COLO668 (cell line): ENCODE results near the gene MADCAM1.

Source experiments
- DNase-seq: peaks from one replicate; lab custom pipeline; 2025; ENCODE audit not compliant: unreplicated experiment; lab: John Stamatoyannopoulos, UW

The MADCAM1 gene

GRCh38 chr19:488505-489417, 7.5 kb upstream of the MADCAM1 start:
- peak; percentile 98 for DNase-seq

DNA sequence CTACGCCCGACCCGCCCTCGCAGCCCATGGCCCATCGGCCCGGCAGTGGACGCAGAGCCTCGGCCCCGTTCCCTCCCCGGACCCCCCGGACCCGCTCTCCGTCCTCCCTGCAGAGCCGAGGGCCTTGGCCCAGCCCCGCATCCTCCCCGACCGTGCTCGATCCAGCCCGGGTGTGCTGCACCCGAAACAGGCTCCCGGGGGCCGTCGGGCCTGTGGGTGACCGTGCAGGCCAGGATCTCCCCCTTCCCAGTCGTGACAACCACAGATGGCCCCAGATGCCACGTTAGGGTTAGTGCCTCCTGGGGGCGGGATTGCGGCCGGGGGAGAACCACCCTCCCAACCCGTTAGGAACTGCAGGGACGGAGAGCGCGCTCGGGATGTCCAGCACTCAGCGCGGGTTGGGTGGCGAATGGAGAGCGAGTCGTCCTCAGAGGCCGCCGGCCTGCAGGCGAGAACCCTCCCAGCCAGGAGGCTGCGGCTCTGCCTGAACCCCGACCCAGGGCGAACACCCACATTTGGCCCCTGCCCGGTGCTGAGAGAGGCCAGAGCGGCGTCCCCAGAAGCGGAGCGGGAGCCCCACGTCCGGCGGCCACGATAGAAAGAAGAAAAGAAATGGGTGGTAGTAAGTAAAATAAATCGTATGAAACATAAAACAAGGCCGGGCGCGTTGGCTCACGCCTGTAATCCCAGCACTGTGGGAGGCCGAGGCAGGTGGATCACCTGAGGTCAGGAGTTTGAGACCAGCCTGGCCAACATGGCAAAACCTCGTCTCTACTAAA, 6.7 kb upstream of the MADCAM1 start:
- DNase-seq: peak; percentile 23

GRCh38 chr19:491146-491741, 5.0 kb upstream of the MADCAM1 start:
- no peak for DNase-seq

- DNase-seq: no peak
These were observed 4.2 kb upstream of the MADCAM1 start for GRCh38 chr19:492091-492531.

GRCh38 chr19:493391-494170, 2.7 kb upstream of the MADCAM1 start:
- no peak for DNase-seq

- DNase-seq: peak; percentile 31
These were observed 1.9 kb upstream of the MADCAM1 start for GRCh38 chr19:494171-495080.

GRCh38 chr19:495081-495401, 1.2 kb upstream of the MADCAM1 start:
- DNase-seq: no peak

DNA sequence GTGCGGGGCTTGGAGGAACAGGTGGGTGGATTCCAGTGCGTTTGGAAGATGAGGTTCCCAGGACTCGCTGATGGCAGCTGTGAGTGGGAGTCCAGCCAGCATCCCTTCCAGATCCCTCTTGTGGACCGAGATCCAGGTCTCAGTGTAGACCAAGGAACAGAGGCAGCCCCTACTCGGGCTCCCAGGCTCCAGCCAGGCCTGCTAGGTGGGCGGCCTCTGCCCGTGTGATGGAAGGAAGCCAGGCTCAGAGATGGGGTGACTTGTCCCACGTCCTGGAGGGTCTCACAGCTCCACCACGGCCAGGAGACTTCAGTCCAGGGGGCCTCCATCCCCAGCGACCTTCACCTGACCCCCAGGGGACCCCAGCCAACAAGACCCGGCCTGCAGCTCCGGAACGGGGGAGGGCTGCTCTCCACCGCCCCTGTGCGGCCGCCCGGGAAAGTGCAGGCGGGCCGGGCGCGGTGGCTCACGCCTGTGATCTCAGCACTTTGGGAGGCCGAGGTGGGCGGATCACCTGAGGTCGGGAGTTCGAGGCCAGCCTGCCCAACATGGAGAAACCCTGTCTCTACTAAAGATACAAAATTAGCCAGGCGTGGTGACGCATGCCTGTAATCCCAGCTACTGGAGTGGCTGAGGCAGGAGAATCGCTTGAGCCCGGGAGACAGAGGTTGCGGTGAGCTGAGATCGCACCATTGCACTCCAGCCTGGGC, 729 bp upstream of the MADCAM1 start:
- peak; percentile 39 for DNase-seq

GRCh38 chr19:496986-497385, 700 bp downstream of the MADCAM1 start:
- no peak for DNase-seq

DNA sequence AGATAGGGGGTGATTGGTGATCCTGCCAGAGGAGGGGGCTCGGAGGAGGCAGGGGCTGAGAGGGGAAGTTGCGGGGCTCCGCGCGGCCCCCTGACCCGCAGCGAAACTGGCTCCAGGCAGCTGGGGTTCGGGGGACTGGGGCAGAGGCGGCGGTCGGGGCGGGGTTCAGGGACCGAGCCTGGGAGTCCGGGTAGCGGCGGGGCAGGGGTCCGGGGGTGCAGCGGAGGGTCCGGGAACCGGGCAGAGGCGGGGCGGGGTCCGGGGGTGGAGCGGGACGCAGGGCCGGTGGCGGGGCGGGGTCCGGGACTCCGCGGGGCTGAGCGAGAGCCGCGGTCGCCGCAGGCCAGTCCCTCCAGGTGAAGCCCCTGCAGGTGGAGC, 1.2 kb downstream of the MADCAM1 start:
- no peak for DNase-seq

DNA sequence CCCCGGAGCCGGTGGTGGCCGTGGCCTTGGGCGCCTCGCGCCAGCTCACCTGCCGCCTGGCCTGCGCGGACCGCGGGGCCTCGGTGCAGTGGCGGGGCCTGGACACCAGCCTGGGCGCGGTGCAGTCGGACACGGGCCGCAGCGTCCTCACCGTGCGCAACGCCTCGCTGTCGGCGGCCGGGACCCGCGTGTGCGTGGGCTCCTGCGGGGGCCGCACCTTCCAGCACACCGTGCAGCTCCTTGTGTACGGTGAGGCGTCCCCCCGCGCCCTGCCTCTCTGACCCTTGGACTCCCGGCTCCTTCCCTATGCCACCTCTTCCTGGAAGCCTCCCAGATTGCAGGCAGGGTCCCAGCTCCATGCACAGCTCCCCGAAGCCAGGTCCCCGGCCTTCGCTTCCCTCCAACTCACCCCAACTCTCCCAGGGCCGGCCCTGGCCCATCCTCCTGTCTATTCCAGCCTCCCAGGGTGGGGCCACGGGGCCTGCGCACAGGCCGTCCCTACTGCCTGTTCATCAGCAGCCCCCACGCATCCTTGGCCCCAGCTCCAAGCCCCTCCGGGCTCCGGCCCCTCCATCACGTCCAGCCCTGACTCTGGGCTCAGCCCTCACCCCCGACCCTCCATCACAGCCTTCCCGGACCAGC, 1.7 kb downstream of the MADCAM1 start:
- DNase-seq: peak; percentile 21

DNA sequence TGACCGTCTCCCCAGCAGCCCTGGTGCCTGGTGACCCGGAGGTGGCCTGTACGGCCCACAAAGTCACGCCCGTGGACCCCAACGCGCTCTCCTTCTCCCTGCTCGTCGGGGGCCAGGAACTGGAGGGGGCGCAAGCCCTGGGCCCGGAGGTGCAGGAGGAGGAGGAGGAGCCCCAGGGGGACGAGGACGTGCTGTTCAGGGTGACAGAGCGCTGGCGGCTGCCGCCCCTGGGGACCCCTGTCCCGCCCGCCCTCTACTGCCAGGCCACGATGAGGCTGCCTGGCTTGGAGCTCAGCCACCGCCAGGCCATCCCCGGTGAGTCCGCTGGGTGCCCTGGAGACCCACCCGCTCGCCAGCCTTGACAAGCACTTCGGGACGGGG, 2.2 kb downstream of the MADCAM1 start:
- DNase-seq: no peak

GRCh38 chr19:498977-499623, 2.8 kb downstream of the MADCAM1 start:
- DNase-seq: no peak

- no peak for DNase-seq
These were observed 5.4 kb downstream of the MADCAM1 start for GRCh38 chr19:501646-502045.

DNA sequence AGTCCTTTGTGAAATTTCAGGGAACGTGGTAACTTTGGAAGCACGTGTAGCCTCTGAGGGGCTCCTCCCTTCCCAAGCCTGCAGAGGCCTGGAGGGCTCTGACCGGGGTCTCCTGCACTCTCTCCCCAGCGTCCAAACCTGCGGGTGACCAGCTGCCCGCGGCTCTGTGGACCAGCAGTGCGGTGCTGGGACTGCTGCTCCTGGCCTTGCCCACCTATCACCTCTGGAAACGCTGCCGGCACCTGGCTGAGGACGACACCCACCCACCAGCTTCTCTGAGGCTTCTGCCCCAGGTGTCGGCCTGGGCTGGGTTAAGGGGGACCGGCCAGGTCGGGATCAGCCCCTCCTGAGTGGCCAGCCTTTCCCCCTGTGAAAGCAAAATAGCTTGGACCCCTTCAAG, 8.3 kb downstream of the MADCAM1 start:
- no peak for DNase-seq

- DNase-seq: peak; percentile 97
These were observed 10.4 kb downstream of the MADCAM1 start for GRCh38 chr19:506404-507285.
